SK-N-SH (cell line): ENCODE results near the gene ZBTB16.

Experiments used
- EP300 ChIP-seq, 2 experiments: IDR thresholded peaks; 2 replicates each; pipeline versions ENCODE4 v1.4.0 to v1.6.1; 2012; ENCODE audit warnings: borderline replicate concordance in 1 of 2, low read depth in 1 of 2, low read length in 1 of 2
- MXI1 ChIP-seq: IDR thresholded peaks from 2 replicates; pipeline ENCODE4 v1.6.1; 2012; ENCODE audit warnings: mild to moderate bottlenecking, low read depth, low read length, improper control_type of control experiment
- NFIC ChIP-seq: IDR thresholded peaks from 2 replicates; pipeline ENCODE4 v1.4.0; 2012; ENCODE audit warnings: borderline replicate concordance
- POLR2AphosphoS5 ChIP-seq: IDR thresholded peaks from 2 replicates; pipeline ENCODE4 v1.6.1; 2012; ENCODE audit warnings: low read depth, low read length
- SMC3 ChIP-seq: IDR thresholded peaks from 2 replicates; pipeline ENCODE4 v1.6.1; 2012; ENCODE audit warnings: low read depth, low read length, improper control_type of control experiment
- TAF1 ChIP-seq: IDR thresholded peaks from 2 replicates; pipeline ENCODE4 v1.6.1; 2012; ENCODE audit warnings: low read depth, mild to moderate bottlenecking, low read length, moderate library complexity, borderline replicate concordance
- YY1 ChIP-seq: IDR thresholded peaks from 2 replicates; pipeline ENCODE4 v1.4.0; 2012; ENCODE audit warnings: low read depth, mild to moderate bottlenecking
- TF ChIP-seq, protein P1 (sequence below): fragments of 200-600 bp; sonication (generic); IDR thresholded peaks from 2 replicates; pipeline ENCODE4 v1.6.1; 2017; ENCODE audit warnings: antibody characterized with exemption, mild to moderate bottlenecking, moderate library complexity
- TF ChIP-seq, protein P2 (sequence below): IDR thresholded peaks from 2 replicates; pipeline ENCODE4 v1.4.0; 2012; ENCODE audit warnings: low read depth
- TF ChIP-seq, protein P3 (sequence below): IDR thresholded peaks from 2 replicates; pipeline ENCODE4; 2012

DNA sequence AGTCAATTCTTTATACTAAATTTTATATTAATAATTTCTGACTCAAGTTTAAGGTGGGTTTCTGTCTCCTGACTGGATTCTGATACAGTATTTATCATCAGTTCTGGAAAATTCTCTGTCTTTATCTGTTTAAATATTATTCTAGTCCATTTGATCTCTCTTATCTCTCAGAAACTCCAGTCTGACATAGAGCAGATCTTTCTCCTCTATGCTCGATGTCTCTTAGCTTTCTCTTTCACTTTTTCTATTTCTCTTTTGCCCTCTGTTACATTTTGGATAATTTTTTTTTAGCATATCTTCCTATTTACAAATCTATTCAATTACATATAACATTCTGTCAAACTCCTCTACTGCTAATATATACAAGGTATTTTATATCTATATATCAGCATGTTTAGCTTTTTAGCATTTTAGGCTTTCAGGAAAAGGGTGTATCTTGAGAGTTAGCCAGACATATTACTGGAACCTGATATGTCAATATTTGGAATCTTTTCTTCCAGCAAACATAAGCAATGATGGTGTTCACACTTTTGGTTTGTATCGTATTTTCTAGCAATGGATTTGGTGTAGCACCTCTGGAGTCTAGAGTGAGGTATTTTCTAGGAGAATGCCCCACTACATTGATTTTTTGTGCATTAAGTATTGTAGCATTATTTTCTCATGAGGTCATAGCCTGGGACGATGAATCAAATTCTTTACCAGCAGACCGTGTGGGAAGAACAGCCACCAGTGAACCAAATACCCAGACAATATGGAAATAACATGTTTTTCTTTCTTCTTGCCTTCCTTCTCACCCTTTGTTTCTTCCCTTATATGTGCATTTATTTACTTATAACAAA is 232.6 kb downstream of the ZBTB16 start:
- TF ChIP-seq EP300 (IDR thresholded peaks at IDR 0.05; ENCODE audit: borderline replicate concordance in 1 of 2, low read depth in 1 of 2, low read length in 1 of 2), result peak in 1 of 2 experiments; percentile 49; a peak in 1 of 4 replicates
- no peak for TF ChIP-seq NFIC
- TF ChIP-seq POLR2AphosphoS5, result no peak
- TF ChIP-seq, protein P1, sequence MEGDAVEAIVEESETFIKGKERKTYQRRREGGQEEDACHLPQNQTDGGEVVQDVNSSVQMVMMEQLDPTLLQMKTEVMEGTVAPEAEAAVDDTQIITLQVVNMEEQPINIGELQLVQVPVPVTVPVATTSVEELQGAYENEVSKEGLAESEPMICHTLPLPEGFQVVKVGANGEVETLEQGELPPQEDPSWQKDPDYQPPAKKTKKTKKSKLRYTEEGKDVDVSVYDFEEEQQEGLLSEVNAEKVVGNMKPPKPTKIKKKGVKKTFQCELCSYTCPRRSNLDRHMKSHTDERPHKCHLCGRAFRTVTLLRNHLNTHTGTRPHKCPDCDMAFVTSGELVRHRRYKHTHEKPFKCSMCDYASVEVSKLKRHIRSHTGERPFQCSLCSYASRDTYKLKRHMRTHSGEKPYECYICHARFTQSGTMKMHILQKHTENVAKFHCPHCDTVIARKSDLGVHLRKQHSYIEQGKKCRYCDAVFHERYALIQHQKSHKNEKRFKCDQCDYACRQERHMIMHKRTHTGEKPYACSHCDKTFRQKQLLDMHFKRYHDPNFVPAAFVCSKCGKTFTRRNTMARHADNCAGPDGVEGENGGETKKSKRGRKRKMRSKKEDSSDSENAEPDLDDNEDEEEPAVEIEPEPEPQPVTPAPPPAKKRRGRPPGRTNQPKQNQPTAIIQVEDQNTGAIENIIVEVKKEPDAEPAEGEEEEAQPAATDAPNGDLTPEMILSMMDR, result no peak; the same call in 1 of the 2 replicates
- no peak for TF ChIP-seq TAF1
- no peak for TF ChIP-seq SMC3
- TF ChIP-seq MXI1, result no peak
- TF ChIP-seq, protein P2, sequence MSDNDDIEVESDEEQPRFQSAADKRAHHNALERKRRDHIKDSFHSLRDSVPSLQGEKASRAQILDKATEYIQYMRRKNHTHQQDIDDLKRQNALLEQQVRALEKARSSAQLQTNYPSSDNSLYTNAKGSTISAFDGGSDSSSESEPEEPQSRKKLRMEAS, result 0 out of 2 replicates have a peak, but pooled peaks have one; percentile 23
- no peak for TF ChIP-seq YY1
- TF ChIP-seq, protein P3, sequence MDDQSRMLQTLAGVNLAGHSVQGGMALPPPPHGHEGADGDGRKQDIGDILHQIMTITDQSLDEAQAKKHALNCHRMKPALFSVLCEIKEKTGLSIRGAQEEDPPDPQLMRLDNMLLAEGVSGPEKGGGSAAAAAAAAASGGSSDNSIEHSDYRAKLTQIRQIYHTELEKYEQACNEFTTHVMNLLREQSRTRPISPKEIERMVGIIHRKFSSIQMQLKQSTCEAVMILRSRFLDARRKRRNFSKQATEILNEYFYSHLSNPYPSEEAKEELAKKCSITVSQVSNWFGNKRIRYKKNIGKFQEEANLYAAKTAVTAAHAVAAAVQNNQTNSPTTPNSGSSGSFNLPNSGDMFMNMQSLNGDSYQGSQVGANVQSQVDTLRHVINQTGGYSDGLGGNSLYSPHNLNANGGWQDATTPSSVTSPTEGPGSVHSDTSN, result no peak
